GM18502 (cell line): Measurements from ENCODE around the gene GBF1.

Experiments
- ATAC-seq: cut with Tn5 transposase; IDR thresholded peaks from one replicate; pipeline ENCODE4 v1.9.1; 2021; ENCODE audit warnings: mild to moderate bottlenecking; ENCODE audit not compliant: unreplicated experiment, poor library complexity

The GBF1 gene

GRCh38 chr10:102334101-102334500, 88.8 kb downstream of the GBF1 start:
- ATAC-seq: no peak

- ATAC-seq: no peak
These were observed 89.9 kb downstream of the GBF1 start for GRCh38 chr10:102335184-102335583.

- ATAC-seq: no peak
These were observed 95.8 kb downstream of the GBF1 start for GRCh38 chr10:102341038-102341688.

GRCh38 chr10:102342458-102342857, 97.1 kb downstream of the GBF1 start:
- ATAC-seq: no peak

GRCh38 chr10:102342958-102343357, 97.6 kb downstream of the GBF1 start:
- ATAC-seq: no peak

- ATAC-seq: no peak
These were observed 98.7 kb downstream of the GBF1 start for GRCh38 chr10:102344067-102344466.

GRCh38 chr10:102347236-102347828, 102.0 kb downstream of the GBF1 start:
- ATAC-seq: no peak

GRCh38 chr10:102352066-102352715, 106.9 kb downstream of the GBF1 start:
- no peak for ATAC-seq

- no peak for ATAC-seq
These were observed 109.1 kb downstream of the GBF1 start for GRCh38 chr10:102354451-102354850.

- no peak for ATAC-seq
These were observed 113.5 kb downstream of the GBF1 start for GRCh38 chr10:102358712-102359382.

- ATAC-seq: no peak
These were observed 122.1 kb downstream of the GBF1 start for GRCh38 chr10:102367441-102367840.

GRCh38 chr10:102368077-102368476, 122.7 kb downstream of the GBF1 start:
- no peak for ATAC-seq

GRCh38 chr10:102371295-102371694, 126.0 kb downstream of the GBF1 start:
- ATAC-seq: no peak

GRCh38 chr10:102375250-102375649, 129.9 kb downstream of the GBF1 start:
- ATAC-seq: no peak

- no peak for ATAC-seq
These were observed 130.5 kb downstream of the GBF1 start for GRCh38 chr10:102375867-102376266.

GRCh38 chr10:102376901-102377300, 131.6 kb downstream of the GBF1 start:
- ATAC-seq: no peak

GRCh38 chr10:102379383-102379782, 134.1 kb downstream of the GBF1 start:
- no peak for ATAC-seq

- no peak for ATAC-seq
These were observed 136.7 kb downstream of the GBF1 start for GRCh38 chr10:102381983-102382382.

GRCh38 chr10:102382871-102383270, 137.5 kb downstream of the GBF1 start:
- ATAC-seq: no peak

GRCh38 chr10:102384053-102384452, 138.7 kb downstream of the GBF1 start:
- no peak for ATAC-seq
